Transverse colon (tissue), 4 donors: ENCODE measurements around the gene EIF2AK3. TPM values are rescaled to one million over a fixed set of nuclear protein-coding genes. Genes with fewer than 3 reads are reported as not detected.

Experiments used
- DNase-seq: peaks from one replicate; pipeline ENCODE4 v3.0.0-alpha.2; 2019
- H3K27ac ChIP-seq, 4 donors: fragments of 200-600 bp; sonication (generic); 2 replicates each; pipeline ENCODE4 v1.5.1; 2016 to 2018; ENCODE audit warnings: inconsistent platforms in 4 of 4
- H3K27me3 ChIP-seq: fragments of 200-600 bp; sonication (generic); 2 replicates; pipeline ENCODE4 v1.5.1; 2017; ENCODE audit warnings: inconsistent platforms
- H3K36me3 ChIP-seq, 4 donors: fragments of 200-600 bp; sonication (generic); 2 replicates each; pipeline ENCODE4 v1.5.1; 2017 to 2019; ENCODE audit warnings: inconsistent platforms in 4 of 4
- H3K4me1 ChIP-seq, 4 donors: fragments of 200-600 bp; sonication (generic); 2 replicates each; pipeline ENCODE4 v1.5.1; 2017 to 2020; ENCODE audit warnings: inconsistent platforms in 4 of 4
- H3K4me3 ChIP-seq, 4 donors: fragments of 200-600 bp; sonication (generic); 1 replicate in 1 of 4; 2 replicates in 3 of 4; pipeline versions ENCODE4 v1.5.1 to v1.6.1; 2017 to 2019; ENCODE audit warnings: inconsistent platforms in 4 of 4
- H3K9me3 ChIP-seq, 2 donors: fragments of 200-600 bp; sonication (generic); 2 replicates each; pipeline ENCODE4 v1.5.1; 2017 to 2019; ENCODE audit warnings: inconsistent platforms in 2 of 2
- CTCF ChIP-seq, 5 experiments: fragments of 200-600 bp in 3 of 5; fragments of 450-650 bp in 2 of 5; sonication (generic) in 3 of 5; IDR thresholded peaks; 1 replicate in 2 of 5; 2 replicates in 3 of 5; pipeline ENCODE4 v1.5.1; 2016 to 2017; ENCODE audit warnings: antibody characterized with exemption in 5 of 5, inconsistent platforms in 3 of 5, mild to moderate bottlenecking in 2 of 5, moderate library complexity in 1 of 5
- EP300 ChIP-seq: sonication (generic); formaldehyde crosslinking; IDR thresholded peaks from one replicate; pipeline ENCODE4 v1.6.1; 2017; ENCODE audit warnings: antibody characterized with exemption, low read depth
- POLR2A ChIP-seq: fragments of 450-650 bp; IDR thresholded peaks from one replicate; pipeline ENCODE4 v1.6.1; 2016; ENCODE audit warnings: antibody characterized with exemption, mild to moderate bottlenecking, moderate library complexity
- POLR2AphosphoS5 ChIP-seq, 3 donors: sonication (generic); formaldehyde crosslinking; IDR thresholded peaks; one replicate each; pipeline ENCODE4 v1.6.1; 2016; ENCODE audit warnings: antibody characterized with exemption in 3 of 3
- WGBS, 2 donors: methylation state at CpG; one replicate each; pipeline ENCODE4 v1.1.5; 2018; ENCODE audit warnings: low coverage in 1 of 2; 5-methylcytosine and 5-hydroxymethylcytosine counted together
- in situ Hi-C, 4 donors: fragments of 200-750 bp; cut with MboI; loops; one replicate each; pipeline versions ENCODE4 v1.15.0 to v1.15.1; 2017; ENCODE audit warnings: low sequenced_read_pairs in 3 of 4, low pct_ligation_motif_present in 1 of 4, low pct_unique_long_range_greater_than_20kb in 1 of 4
- intact Hi-C: fragments of 100-400 bp; cut with DNase I; formaldehyde crosslinking; loops from one replicate; pipeline ENCODE4 v1.15.1; 2023; ENCODE audit warnings: low total_unique reads
- total RNA-seq, 4 donors: library from RNA; depleted of rRNA; stranded (reverse); fragments of >200 nt; gene quantifications; one replicate each; pipeline ENCODE4 v1.1.0, GENCODE V29; 2016

The EIF2AK3 gene
- total RNA-seq, 4 donors from 2014 or later, result 19.5 to 44.8 (median 32.9) TPM

- Histone ChIP-seq H3K9me3 (no peaks in the 10 kb centered on the region), H3K4me3 (no peak overlapping the region), H3K27me3 (no peaks in the 10 kb centered on the region), H3K27ac (peak overlapping the region in 3 of 4 donors; percentile 7 to 50 (median 20)), H3K4me1 (peaks cover 3 to 49% (median 19%) of the 10 kb centered on the region in 4 donors), H3K36me3 (no peaks in the 10 kb centered on the region)
- in situ Hi-C loops (no loop called here), intact Hi-C loops (no loop called here)
- TF ChIP-seq POLR2A (no peak), POLR2AphosphoS5 (IDR thresholded peaks at IDR 0.05) (no peak), CTCF (IDR thresholded peaks at IDR 0.05) (no peak), EP300 (no peak)
- 57 to 60% methylated on average over 3 of the region's 3 CpGs for WGBS, 2 donors
- no peak for DNase-seq
Observed at GRCh38 chr2:88621432-88621831, 5.8 kb downstream of the EIF2AK3 start.

GRCh38 chr2:88620015-88620414 is 7.2 kb downstream of the EIF2AK3 start:
- 78 to 92% methylated on average over 1 of the region's 1 CpG for WGBS, 2 donors
- Histone ChIP-seq H3K36me3 (no peaks in the 10 kb centered on the region), H3K9me3 (no peaks in the 10 kb centered on the region), H3K27me3 (no peaks in the 10 kb centered on the region), H3K27ac (peak overlapping the region in 1 of 4 donors; percentile 20), H3K4me3 (no peak overlapping the region), H3K4me1 (peaks cover 0 to 43% (median 9%) of the 10 kb centered on the region in 4 donors)
- no peak for TF ChIP-seq CTCF (IDR thresholded peaks at IDR 0.05)
- no peak for DNase-seq
- in situ Hi-C loops (no loop called here), intact Hi-C loops (no loop called here)

- no peak for DNase-seq
- in situ Hi-C loops (no loop called here), intact Hi-C loops (no loop called here)
- Histone ChIP-seq H3K27ac (no peak overlapping the region), H3K27me3 (no peaks in the 10 kb centered on the region), H3K4me3 (no peak overlapping the region), H3K36me3 (peaks cover 0 to 5% (median 0%) of the 10 kb centered on the region in 4 donors), H3K4me1 (peaks cover 0 to 19% (median 2%) of the 10 kb centered on the region in 4 donors), H3K9me3 (no peaks in the 10 kb centered on the region)
- WGBS, 2 donors, result 82 to 98% methylated on average over 2 to 3 of the region's 3 CpGs
- no peak for TF ChIP-seq EP300
- TF ChIP-seq POLR2AphosphoS5 (IDR thresholded peaks at IDR 0.05), result no peak
- TF ChIP-seq CTCF (IDR thresholded peaks at IDR 0.05), result no peak
- no peak for TF ChIP-seq POLR2A
Observed at GRCh38 chr2:88615822-88616221, 11.4 kb downstream of the EIF2AK3 start.

GRCh38 chr2:88614497-88615157 is 12.6 kb downstream of the EIF2AK3 start:
- Histone ChIP-seq H3K4me3 (no peak overlapping the region), H3K9me3 (no peaks in the 10 kb centered on the region), H3K27me3 (no peaks in the 10 kb centered on the region), H3K4me1 (peaks cover 0 to 10% (median 0%) of the 10 kb centered on the region in 4 donors), H3K36me3 (peaks cover 0 to 5% (median 0%) of the 10 kb centered on the region in 4 donors), H3K27ac (no peak overlapping the region)
- WGBS, 2 donors, result 88 to 94% methylated on average over 2 to 3 of the region's 3 CpGs
- TF ChIP-seq EP300 (no peak), CTCF (IDR thresholded peaks at IDR 0.05) (no peak), POLR2A (no peak), POLR2AphosphoS5 (IDR thresholded peaks at IDR 0.05) (no peak)
- intact Hi-C loops (no loop called here), in situ Hi-C loops (no loop called here)
- DNase-seq, result no peak
